Ecto neural progenitor cell (in vitro differentiated cells): ENCODE data around the gene BAIAP2.
A peak's percentile ranks its signal among the peaks of the same experiment; 100 is the strongest.

ENCODE experiments used
- DNase-seq: peaks from one replicate; pipeline ENCODE4 v3.0.0-alpha.2; 2018; ENCODE audit warnings: low spot score

BAIAP2 gene

DNA sequence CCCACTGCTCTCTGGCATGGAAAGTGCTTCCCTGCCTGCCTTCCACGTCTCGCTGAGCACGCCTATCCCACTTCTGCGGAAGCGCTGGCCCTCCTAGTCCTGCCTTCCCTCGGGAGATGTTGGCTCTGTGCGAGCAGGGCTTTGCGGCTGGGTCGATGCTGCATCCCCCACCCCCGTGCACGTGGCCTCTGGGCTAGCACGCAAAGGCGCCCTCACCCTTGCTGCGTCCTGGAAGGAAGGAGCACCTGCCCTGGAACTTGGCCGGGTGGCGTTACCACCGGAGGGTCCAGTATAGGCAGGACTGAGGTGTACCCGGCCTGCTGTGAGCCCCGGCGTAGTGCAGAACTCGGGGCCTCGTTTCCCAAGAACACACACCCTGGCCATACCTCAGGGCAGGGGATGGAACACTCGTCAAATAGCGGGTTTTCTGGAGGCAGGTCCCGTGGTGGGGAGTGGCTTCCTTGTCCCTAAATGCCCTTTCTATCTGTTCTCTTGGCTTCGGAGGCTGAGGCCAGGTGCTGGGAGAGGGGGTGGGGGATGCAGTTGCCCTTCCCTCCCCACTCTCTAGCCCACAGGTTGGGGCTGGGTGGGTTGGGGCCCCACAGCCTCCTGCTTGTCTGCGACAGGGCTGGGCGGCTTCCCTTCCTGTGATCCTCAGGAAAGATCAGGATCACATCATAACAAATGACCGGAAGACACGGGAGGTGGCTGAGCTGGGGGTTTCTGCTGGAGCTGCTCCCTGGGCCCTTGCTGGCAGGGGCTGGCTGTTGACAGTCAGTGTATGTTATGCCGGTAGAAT lies 17.4 kb downstream of the BAIAP2 start:
- no peak for DNase-seq

DNA sequence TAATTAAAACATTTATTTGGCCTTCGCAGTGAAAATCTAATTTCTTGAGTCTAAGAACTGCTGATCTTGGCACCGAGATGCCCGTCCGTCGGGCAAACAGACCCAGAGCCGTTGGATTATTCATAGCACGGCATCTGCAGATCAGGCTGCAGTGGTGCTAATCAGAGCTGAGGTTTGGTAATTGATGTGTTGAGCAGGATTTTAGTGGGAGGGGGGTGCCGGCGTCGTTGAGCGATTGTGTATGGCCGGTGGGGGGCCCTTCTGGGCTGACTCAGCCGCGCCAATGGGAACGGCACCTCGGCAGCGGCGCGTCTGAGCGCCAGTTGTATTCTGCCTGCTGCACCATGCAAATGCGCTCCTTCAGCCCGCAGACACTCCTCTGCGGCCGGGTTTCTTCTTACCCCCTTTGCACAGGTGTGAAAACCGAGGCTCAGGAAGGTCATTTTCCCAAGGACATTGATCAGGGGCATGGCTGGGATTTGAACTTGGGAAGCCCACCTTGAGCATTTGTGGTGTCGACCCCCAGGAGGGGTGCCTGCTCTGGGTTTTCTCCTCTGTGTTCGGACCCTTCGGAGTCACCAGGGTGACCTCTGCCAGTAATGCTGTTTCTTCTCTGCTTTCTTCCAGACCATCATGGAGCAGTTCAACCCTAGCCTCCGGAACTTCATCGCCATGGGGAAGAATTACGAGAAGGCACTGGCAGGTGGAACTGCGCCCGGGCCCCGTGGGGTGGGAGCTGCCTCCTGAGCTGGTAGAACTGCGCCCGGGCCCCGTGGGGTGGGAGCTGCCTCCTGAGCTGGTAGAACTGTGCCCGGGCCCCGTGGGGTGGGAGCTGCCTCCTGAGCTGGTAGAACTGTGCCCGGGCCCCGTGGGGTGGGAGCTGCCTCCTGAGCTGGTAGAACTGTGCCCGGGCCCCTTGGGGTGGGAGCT lies 18.4 kb downstream of the BAIAP2 start:
- DNase-seq = no peak

- no peak for DNase-seq
Observed at GRCh38 chr17:81054308-81054707, 19.4 kb downstream of the BAIAP2 start.

DNA sequence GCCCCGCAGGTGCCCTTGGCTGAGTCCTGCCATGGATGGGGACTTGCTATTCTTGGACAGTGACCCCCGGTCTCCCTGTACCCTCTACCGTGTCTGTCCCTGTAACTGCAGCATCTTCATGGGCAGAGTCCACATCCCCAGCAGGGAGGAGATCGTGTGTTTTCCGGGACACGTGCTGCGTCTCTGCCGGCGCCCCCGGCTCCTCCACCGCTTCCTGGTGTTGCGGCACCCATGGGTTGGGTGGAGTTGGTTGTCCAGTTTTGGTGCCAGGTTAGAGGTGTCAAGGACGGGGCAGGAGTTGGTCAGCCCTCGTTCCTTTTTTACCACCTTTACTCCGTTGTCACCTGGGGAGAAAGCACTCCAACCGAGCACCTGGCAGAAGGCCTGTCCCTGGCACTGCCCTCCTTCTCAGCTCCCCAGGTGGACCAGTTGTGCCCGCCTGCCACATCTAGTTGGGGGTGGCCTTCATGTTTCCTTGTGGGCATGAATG lies 20.0 kb downstream of the BAIAP2 start:
- no peak for DNase-seq

DNA sequence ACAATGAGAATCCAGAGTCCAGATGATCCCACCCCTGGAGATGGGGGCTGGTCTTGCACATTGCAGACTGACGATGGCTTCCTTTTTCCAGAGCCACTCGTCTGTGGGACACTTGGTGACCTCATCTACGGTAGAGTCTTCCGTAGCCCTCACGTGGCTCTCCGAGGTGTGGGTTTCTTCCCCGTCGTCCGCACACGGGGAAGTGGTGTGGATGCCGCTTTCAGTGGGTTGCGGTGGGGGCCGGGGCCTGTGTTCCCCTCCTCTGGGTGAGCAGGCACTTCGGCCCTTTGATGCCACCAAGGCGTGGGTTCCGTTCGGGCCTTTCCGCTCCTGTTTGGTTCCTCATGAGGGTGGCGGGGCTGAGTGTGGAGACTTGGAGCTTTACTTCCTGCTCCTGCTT lies 21.4 kb downstream of the BAIAP2 start:
- DNase-seq = no peak

GRCh38 chr17:81057079-81057730 lies 22.3 kb downstream of the BAIAP2 start:
- DNase-seq = peak; percentile 77

- DNase-seq = no peak
Observed at GRCh38 chr17:81057777-81058176, 22.8 kb downstream of the BAIAP2 start.

DNA sequence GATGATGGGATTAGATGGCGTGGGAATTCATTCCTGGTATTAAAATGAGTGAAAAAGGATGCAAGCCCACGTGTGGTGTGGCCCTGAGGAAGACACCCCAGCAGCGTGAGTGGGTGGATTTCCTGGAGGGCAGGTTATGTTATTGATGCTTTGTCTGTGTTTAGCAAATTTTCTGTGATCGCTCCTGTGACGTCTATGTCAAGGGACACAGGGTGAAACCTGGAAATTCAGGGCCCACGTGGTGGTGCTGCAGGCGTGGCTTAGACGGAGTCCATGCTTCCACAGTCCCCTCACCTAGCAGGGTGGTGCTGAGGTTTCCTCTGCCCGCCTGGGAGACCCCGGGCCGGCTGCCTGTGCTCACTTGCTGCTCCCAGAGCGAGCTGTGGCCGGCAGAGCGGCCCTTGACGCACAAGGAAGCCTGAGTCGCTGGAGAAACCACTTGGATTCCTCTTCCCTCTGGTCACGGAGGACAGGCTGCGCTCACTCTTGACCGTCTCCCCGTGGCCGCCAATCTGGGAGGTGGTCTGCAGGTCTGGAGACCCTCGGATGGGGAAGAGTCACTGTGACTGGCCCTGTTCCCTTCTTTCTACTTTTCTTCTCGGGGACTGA lies 23.4 kb downstream of the BAIAP2 start:
- no peak for DNase-seq

DNA sequence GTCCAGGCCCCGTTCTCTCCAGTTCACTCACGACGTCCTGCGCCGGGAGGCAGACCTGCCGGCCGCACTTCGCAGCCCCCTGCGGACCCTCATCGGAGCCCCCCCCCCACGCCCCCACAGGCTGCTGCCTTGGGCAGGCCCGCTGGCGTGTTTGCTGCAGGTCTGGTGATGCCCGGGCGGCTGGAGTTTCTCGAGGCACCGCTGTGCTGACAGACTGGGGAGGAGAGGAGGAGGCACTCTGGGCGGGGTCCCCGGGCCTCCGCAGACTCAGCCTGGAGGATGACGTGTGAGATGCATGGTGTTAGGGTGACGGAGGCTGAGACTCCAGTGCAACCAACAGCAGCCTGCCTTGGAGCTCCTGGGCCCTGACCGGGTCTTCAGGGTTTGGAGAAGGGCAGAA lies 24.1 kb downstream of the BAIAP2 start:
- DNase-seq = no peak

DNA sequence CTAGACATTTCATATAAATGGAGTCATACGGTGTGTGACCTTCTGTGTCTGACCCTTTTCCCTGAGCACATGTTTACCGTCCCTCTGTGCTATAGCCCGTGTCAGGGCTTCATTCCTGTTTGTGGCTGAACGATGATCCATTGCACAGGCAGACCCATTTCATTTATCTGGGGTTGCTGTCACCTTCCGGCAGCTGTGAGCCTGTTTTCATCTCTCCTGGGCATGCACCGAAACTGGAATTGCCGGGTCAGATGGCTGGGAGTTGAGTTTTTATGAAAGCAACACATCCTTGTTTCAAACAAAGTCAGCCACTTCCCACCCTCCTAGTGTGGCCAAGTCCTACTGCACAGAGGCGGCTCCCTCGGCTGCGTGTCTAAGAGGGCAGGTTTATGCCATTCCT lies 25.5 kb downstream of the BAIAP2 start:
- DNase-seq = no peak

- DNase-seq = no peak
Observed at GRCh38 chr17:81061027-81061735, 26.2 kb downstream of the BAIAP2 start.

GRCh38 chr17:81062014-81062780 lies 27.2 kb downstream of the BAIAP2 start:
- no peak for DNase-seq

DNA sequence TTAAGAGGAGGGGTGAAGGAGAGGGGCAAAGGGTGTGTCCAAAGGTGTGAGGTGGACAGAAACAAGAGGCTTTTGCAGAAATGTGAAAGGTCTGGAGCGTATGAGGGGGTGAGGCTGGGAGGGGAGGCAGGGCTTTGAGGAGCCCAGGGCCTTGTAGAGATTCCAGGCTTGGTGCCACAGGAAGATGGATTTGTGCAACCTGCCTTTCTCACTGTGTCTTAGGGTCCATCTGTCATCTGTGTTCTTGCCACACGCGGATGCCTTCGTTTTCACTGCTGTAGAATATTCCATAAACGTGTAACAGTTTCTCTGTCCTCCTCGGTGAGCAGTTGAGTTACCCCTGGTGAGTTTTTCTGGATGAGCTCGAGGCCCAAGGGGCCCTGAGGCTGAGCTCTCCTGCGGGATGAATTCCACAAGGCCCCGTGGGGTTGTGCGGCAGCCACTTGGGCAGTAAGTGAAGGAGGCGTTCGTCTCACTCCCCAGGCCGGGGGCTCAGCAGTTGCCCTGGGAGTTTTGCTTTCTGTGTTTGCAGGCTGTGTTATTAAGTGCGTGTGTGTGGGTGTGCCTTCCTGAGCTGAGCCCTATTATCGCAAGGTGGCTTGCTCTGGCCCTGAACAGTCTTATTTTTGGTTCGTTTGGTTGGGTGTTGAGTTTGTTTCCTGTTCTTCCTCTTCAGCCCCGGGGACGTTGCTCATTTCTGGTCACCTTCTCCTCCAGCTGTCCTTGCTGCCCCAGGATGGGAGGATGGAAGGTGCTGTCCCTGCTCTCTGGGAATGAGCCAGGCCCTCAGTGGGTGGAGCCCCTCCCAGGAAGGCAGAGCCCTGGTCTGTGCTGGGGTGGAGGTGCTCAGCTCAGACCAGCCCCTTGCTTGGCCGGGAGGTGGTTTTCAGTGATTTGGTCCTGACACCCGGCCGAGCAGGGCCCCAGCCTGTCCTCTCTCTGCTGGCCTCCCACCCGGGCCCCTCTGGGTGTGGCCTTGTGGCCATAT lies 28.4 kb downstream of the BAIAP2 start:
- DNase-seq = no peak

- no peak for DNase-seq
Observed at GRCh38 chr17:81064678-81065475, 29.9 kb downstream of the BAIAP2 start.

DNA sequence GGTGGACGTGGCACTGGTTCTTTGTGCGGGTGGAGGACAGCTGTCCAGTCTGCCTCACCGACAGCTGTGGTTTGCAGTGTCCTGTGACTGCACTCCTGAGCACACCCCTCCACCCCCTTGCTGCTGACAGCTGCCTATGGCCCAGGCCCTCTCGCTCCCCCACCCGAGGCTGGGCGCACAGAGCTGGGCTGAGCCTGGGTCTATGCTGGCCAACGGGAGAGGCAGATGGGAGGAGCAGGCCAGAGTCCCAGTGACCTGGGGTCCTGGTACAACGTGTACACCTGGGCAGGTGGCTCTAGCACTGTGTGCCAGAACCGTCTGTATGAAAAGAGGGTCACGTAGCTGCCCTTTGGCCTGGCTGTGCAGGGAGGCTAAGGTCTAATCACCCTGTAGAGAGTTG lies 30.5 kb downstream of the BAIAP2 start:
- DNase-seq = no peak

GRCh38 chr17:81066072-81066471 lies 31.1 kb downstream of the BAIAP2 start:
- no peak for DNase-seq

- no peak for DNase-seq
Observed at GRCh38 chr17:81066771-81067315, 31.9 kb downstream of the BAIAP2 start.

- peak; percentile 81 for DNase-seq
Observed at GRCh38 chr17:81067391-81067811, 32.5 kb downstream of the BAIAP2 start.
